ENCODE results near the gene COPS7B. TPM values are rescaled to one million over a fixed set of nuclear protein-coding genes. Genes with fewer than 3 reads are reported as not detected.

COPS7B gene
- total RNA-seq, 1 donor from 2014 or later, result 30.5 TPM

DNA sequence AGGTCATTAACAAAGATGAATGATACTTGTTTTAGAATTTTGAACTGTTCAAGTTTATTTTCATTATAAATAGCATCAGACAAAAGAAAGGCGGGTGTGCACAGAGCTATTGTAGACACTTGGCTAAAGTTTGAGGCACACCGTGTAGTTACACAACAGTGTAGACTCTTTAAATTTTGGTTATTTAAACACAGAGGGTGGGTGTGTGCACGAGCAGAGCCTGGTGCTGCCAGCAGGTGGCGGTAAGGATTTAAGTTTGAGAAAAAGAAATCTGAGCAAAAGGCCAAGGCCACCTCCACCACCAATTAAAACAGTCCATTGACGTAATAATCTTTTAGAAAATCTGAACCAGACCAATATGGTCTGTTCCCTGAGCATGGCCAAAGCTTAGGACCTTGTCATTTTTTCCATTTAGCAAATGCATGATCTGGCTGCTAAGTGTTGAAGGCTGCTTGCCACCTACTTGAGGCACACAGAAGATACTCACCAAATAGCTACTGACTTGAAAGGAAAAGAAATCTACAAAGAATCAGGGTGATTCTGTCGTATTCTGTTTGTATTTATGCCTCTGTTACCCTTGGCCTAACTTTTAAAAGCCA is 14.3 kb downstream of the COPS7B start:
- peaks cover 1% of the 10 kb centered on the region for H3K36me3 ChIP-seq (ENCODE audit: control insufficient read depth, insufficient read depth, low read length)
- TF ChIP-seq CTCF (IDR thresholded peaks at IDR 0.05; ENCODE audit: insufficient read depth, low read length, poor library complexity, severe bottlenecking), result peak; percentile 78
- no peak for DNase-seq (ENCODE audit: low read depth)

GRCh38 chr2:231803501-231804138 is 17.4 kb downstream of the COPS7B start:
- Histone ChIP-seq H3K4me3 (ENCODE audit: low read depth, low read length) (no peak overlapping the region), H3K36me3 (ENCODE audit: control insufficient read depth, insufficient read depth, low read length) (peaks cover 3% of the 10 kb centered on the region), H3K27me3 (ENCODE audit: control insufficient read depth, insufficient read depth, low read length) (no peaks in the 10 kb centered on the region)
- TF ChIP-seq CTCF (IDR thresholded peaks at IDR 0.05; ENCODE audit: insufficient read depth, low read length, poor library complexity, severe bottlenecking), result no peak
- DNase-seq (ENCODE audit: low read depth), result no peak

More for the DNA sequence above, 14.3 kb downstream of the COPS7B start:
- Histone ChIP-seq H3K4me3 (ENCODE audit: low read depth, low read length) (no peak overlapping the region), H3K27me3 (ENCODE audit: control insufficient read depth, insufficient read depth, low read length) (no peaks in the 10 kb centered on the region)

DNA sequence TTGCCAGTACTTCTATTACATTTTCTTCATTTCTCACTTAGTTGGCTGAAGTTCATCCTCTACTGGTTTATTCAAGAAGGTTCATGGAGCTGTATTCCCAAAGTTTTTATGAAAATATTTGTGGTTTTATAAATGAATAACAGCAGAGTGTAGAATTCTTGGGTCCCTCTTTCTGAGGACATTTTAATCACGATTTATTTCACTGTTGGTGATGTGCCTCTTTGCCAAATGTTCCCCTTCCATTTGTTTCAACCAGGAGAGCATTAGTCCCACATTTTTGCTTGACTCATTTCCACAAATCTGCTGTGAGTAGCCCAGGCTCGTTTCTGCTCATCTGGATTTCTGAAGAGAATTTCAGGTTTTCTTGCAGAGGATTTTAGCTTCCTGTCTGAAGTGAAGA is 20.8 kb downstream of the COPS7B start:
- no peak for TF ChIP-seq CTCF (IDR thresholded peaks at IDR 0.05; ENCODE audit: insufficient read depth, low read length, poor library complexity, severe bottlenecking)
- Histone ChIP-seq H3K27me3 (ENCODE audit: control insufficient read depth, insufficient read depth, low read length) (no peaks in the 10 kb centered on the region), H3K4me3 (ENCODE audit: low read depth, low read length) (no peak overlapping the region), H3K36me3 (ENCODE audit: control insufficient read depth, insufficient read depth, low read length) (peaks cover 3% of the 10 kb centered on the region)
- DNase-seq (ENCODE audit: low read depth), result no peak

DNA sequence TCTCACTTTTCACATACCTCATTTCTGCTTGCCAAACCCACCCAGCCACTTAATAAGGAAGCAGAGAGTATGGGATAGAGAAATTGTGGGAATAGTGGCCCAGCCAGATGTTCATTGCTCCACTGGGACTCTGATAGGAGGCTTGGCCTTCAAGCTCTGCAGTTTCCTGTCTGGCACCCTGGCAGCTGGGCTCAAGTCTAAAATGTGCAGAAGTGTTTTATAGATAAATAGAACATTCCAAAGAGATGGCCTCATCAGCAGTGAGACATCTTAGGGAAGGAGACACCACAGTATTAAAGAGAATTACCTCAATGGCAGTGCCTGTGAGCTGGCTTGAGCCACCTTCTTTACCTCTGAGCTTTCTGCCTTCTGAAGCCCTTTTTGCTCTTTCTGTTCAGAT is 24.7 kb downstream of the COPS7B start:
- DNase-seq (ENCODE audit: low read depth), result no peak
- H3K36me3 ChIP-seq (ENCODE audit: control insufficient read depth, insufficient read depth, low read length), result peaks cover 3% of the 10 kb centered on the region
- no peak for TF ChIP-seq CTCF (IDR thresholded peaks at IDR 0.05; ENCODE audit: insufficient read depth, low read length, poor library complexity, severe bottlenecking)

DNA sequence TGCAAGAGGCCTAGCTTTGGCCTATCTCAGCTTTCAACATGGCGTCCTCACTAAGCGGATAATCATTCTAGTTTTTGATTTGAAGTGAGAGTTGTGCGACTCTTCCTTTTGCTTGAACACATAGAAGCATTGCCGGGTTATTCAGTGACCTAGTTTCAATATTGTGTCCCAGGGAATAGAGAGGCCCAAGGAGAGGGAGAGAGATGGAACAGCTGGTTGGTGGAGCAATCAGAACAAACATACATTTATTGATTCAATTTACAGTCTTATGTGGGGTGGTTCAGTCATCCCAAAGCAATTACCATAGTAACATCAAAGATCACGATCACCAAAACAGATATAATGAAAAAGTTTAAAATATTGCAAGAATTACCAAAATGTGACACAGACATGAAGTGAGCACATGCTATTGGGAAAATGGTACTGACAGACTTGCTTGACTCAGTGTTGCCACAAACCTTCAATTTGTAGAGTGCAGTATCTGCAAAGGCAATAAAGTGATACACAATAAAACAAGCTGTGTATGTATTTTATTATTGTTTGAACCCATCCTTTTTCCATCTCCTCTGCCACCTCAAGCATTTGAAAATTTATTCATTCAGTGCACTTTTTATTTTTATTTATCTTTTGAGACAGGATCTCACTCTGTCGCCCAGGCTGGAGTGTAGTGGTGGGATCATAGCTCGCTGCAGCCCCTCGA is 30.2 kb downstream of the COPS7B start:
- no peaks in the 10 kb centered on the region for H3K27me3 ChIP-seq (ENCODE audit: control insufficient read depth, insufficient read depth, low read length)
- TF ChIP-seq CTCF (IDR thresholded peaks at IDR 0.05; ENCODE audit: insufficient read depth, low read length, poor library complexity, severe bottlenecking), result no peak
- no peak for DNase-seq (ENCODE audit: low read depth)

More for the DNA sequence above, 24.7 kb downstream of the COPS7B start:
- Histone ChIP-seq H3K4me3 (ENCODE audit: low read depth, low read length) (no peak overlapping the region), H3K27me3 (ENCODE audit: control insufficient read depth, insufficient read depth, low read length) (no peaks in the 10 kb centered on the region)

More for the DNA sequence above, 30.2 kb downstream of the COPS7B start:
- Histone ChIP-seq H3K36me3 (ENCODE audit: control insufficient read depth, insufficient read depth, low read length) (no peaks in the 10 kb centered on the region), H3K4me3 (ENCODE audit: low read depth, low read length) (no peak overlapping the region)

Measured in kidney epithelial cell (primary cell).